CD14-positive monocyte (primary cell): ENCODE data around the gene CUL1. TPM values are rescaled to one million over a fixed set of nuclear protein-coding genes. Genes with fewer than 3 reads are reported as not detected.

Experiments
- DNase-seq, 3 donors: peaks; one replicate each; pipeline ENCODE4 v3.0.0-alpha.2; 2011 to 2022
- H2AFZ ChIP-seq: 2 replicates; pipeline ENCODE4 v1.6.0; 2012; ENCODE audit warnings: mild to moderate bottlenecking, low read depth, low read length, inconsistent platforms; ENCODE audit not compliant: insufficient read depth, poor library complexity, severe bottlenecking
- H3K27ac ChIP-seq, 2 donors: 1 replicate in 1 of 2; 2 replicates in 1 of 2; pipeline ENCODE4 v1.5.1; 2012 to 2013; ENCODE audit warnings: low read length in 2 of 2, control low read depth in 1 of 2, inconsistent platforms in 1 of 2, low read depth in 1 of 2, mild to moderate bottlenecking in 1 of 2
- H3K27me3 ChIP-seq, 2 donors: one replicate each; pipeline versions ENCODE4 v1.6.0 to v1.6.1; 2011 to 2013; ENCODE audit warnings: low read length in 2 of 2; ENCODE audit not compliant: control insufficient read depth in 2 of 2, insufficient read depth in 2 of 2
- H3K36me3 ChIP-seq, 2 donors: replicated peaks in 1 of 2; 1 replicate in 1 of 2; 2 replicates in 1 of 2; pipeline versions ENCODE4 v1.5.1 to v1.6.1; 2012 to 2013; ENCODE audit warnings: low read length in 2 of 2, control low read depth in 1 of 2, inconsistent platforms in 1 of 2, mild to moderate bottlenecking in 1 of 2; ENCODE audit not compliant: insufficient read depth in 2 of 2, control insufficient read depth in 1 of 2
- H3K4me1 ChIP-seq, 2 donors: 1 replicate in 1 of 2; 2 replicates in 1 of 2; pipeline versions ENCODE4 v1.5.1 to v1.6.1; 2012 to 2013; ENCODE audit warnings: low read length in 2 of 2, control low read depth in 1 of 2, inconsistent platforms in 1 of 2, mild to moderate bottlenecking in 1 of 2, moderate library complexity in 1 of 2; ENCODE audit not compliant: insufficient read depth in 2 of 2, control insufficient read depth in 1 of 2
- H3K4me2 ChIP-seq: replicated peaks from 2 replicates; pipeline ENCODE3; 2012; ENCODE audit warnings: low read length, moderate library complexity, mild to moderate bottlenecking; ENCODE audit not compliant: poor library complexity, severe bottlenecking; ENCODE audit errors: extremely low read depth
- H3K4me3 ChIP-seq, 3 experiments: fragments of 200-600 bp in 1 of 3; sonication (generic) in 1 of 3; replicated peaks in 1 of 3; 1 replicate in 2 of 3; 2 replicates in 1 of 3; pipeline ENCODE4 v1.5.1; 2011 to 2013; ENCODE audit warnings: low read length in 3 of 3, mild to moderate bottlenecking in 3 of 3, control low read depth in 2 of 3, low read depth in 2 of 3, inconsistent platforms in 1 of 3, moderate library complexity in 1 of 3
- H3K79me2 ChIP-seq: 2 replicates; pipeline ENCODE4 v1.6.0; 2012; ENCODE audit warnings: mild to moderate bottlenecking, control low read depth, inconsistent platforms, low read length, moderate library complexity; ENCODE audit not compliant: insufficient read depth
- H3K9ac ChIP-seq: 2 replicates; pipeline ENCODE4 v1.6.0; 2017; ENCODE audit warnings: low read length, mild to moderate bottlenecking; ENCODE audit not compliant: insufficient read depth, poor library complexity, severe bottlenecking
- H3K9me3 ChIP-seq, 2 donors: replicated peaks in 1 of 2; 1 replicate in 1 of 2; 2 replicates in 1 of 2; pipeline versions ENCODE4 v1.5.1 to v1.6.1; 2012 to 2013; ENCODE audit warnings: low read length in 2 of 2, control low read depth in 1 of 2; ENCODE audit not compliant: control insufficient read depth in 1 of 2, insufficient read depth in 1 of 2
- H4K20me1 ChIP-seq: 2 replicates; pipeline ENCODE4 v1.6.0; 2012; ENCODE audit warnings: mild to moderate bottlenecking, low read length, control low read depth, moderate library complexity; ENCODE audit not compliant: insufficient read depth
- H3K27ac Mint-ChIP-seq, 7 donors: one replicate each; pipeline ENCODE4 v1.8.0; 2020; ENCODE audit warnings: mild to moderate bottlenecking in 7 of 7, mixed read lengths in 7 of 7, moderate library complexity in 6 of 7, inconsistent platforms in 2 of 7
- H3K27me3 Mint-ChIP-seq, 3 donors: one replicate each; pipeline ENCODE4 v1.8.0; 2021 to 2022; ENCODE audit warnings: low read depth in 3 of 3, mild to moderate bottlenecking in 3 of 3, mixed read lengths in 3 of 3, moderate library complexity in 3 of 3, inconsistent platforms in 1 of 3
- H3K36me3 Mint-ChIP-seq, 2 donors: one replicate each; pipeline ENCODE4 v1.8.0; 2020; ENCODE audit warnings: mixed read lengths in 2 of 2, inconsistent platforms in 1 of 2, mild to moderate bottlenecking in 1 of 2
- H3K4me1 Mint-ChIP-seq: one replicate; pipeline ENCODE4 v1.8.0; 2020; ENCODE audit warnings: mild to moderate bottlenecking, mixed read lengths
- H3K4me3 Mint-ChIP-seq, 2 donors: one replicate each; pipeline ENCODE4 v1.8.0; 2020; ENCODE audit warnings: mild to moderate bottlenecking in 2 of 2, mixed read lengths in 2 of 2, moderate library complexity in 1 of 2
- H3K9me3 Mint-ChIP-seq, 7 donors: one replicate each; pipeline ENCODE4 v1.8.0; 2020 to 2022; ENCODE audit warnings: mixed read lengths in 7 of 7, mild to moderate bottlenecking in 6 of 7, moderate library complexity in 6 of 7, inconsistent platforms in 2 of 7
- CTCF ChIP-seq: fragments of 200-600 bp; IDR thresholded peaks from one replicate; pipeline ENCODE4 v1.8.0; 2022; ENCODE audit warnings: antibody characterized with exemption, mild to moderate bottlenecking
- WGBS: methylation state at CpG from one replicate; pipeline ENCODE4 v1.1.5; 2013; ENCODE audit warnings: missing lambda C conversion rate; ENCODE audit not compliant: insufficient coverage; 5-methylcytosine and 5-hydroxymethylcytosine counted together
- intact Hi-C, 2 donors: fragments of 100-400 bp; cut with micrococcal nuclease; formaldehyde crosslinking; loops; one replicate each; pipeline versions ENCODE4 v1.15.0 to v1.15.1; 2023
- polyA plus RNA-seq, 3 donors: library from polyadenylated mRNA; depleted of rRNA in 1 of 3; unstranded in 2 of 3; stranded (reverse) in 1 of 3; fragments of 300-500 nt in 2 of 3; fragments of >200 nt in 1 of 3; fragmentation: Illumina TruSeq in 2 of 3; gene quantifications; 1 replicate in 2 of 3; 2 replicates in 1 of 3; pipeline ENCODE4 v1.2.3, GENCODE V29; 2012 to 2021

CUL1 gene
- polyA plus RNA-seq, 3 donors = 22.8 to 32.6 (median 23.9) TPM

GRCh38 chr7:148813890-148814289 lies 115.2 kb downstream of the CUL1 start:
- no peak overlapping the region for H3K27ac Mint-ChIP-seq
- H3K4me1 Mint-ChIP-seq = no peaks in the 10 kb centered on the region
- intact Hi-C loops = no loop called here

DNA sequence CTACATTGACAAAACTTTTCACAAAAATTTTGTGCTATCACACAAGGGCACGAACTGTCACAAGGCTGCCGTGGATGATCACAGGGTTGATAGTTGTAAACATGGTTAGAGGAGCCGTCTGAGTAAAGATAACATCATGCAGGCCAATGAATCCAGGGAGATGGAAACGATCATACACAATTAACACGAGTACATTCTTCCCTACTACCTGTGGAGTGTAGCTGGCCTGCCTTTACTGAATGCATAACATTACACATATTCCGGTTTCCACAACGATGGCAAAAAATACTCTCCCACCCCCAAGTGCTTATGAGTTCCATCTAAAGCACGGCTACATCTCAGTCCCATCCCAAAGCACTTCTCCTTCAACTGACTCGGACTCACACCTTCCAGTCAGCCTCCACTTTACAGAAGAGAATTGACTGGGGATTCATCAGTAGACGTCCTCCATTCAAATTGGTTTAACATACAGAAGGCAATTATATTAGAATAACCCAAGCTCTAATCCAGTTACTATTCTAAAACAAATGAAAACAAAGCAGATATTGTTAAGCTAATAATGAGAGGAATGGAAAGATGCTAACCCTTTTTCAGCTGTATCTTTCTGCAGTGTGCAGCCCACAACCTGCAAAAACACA lies 116.3 kb downstream of the CUL1 start:
- 100% methylated on average over 6 of the region's 10 CpGs for WGBS
- peaks cover 41 to 97% of the 10 kb centered on the region in 2 donors for H3K36me3 ChIP-seq
- H3K9me3 ChIP-seq = no peaks in the 10 kb centered on the region
- H3K36me3 Mint-ChIP-seq = peaks cover 56 to 84% of the 10 kb centered on the region in 2 donors
- no peaks in the 10 kb centered on the region for H3K27me3 ChIP-seq
- no peak overlapping the region for H3K27ac ChIP-seq
- H3K27me3 Mint-ChIP-seq = no peaks in the 10 kb centered on the region
- no peak overlapping the region for H3K9ac ChIP-seq
- no peak overlapping the region for H3K27ac Mint-ChIP-seq
- no peak overlapping the region for H3K4me2 ChIP-seq
- H3K4me1 ChIP-seq = no peaks in the 10 kb centered on the region
- no peak for TF ChIP-seq CTCF
- intact Hi-C loops = no loop called here
- no peaks in the 10 kb centered on the region for H3K79me2 ChIP-seq
- H3K4me3 Mint-ChIP-seq = no peak overlapping the region
- H3K4me1 Mint-ChIP-seq = peaks cover under 1% of the 10 kb centered on the region
- H3K4me3 ChIP-seq = no peak overlapping the region
- no peak for DNase-seq
- H4K20me1 ChIP-seq = no peaks in the 10 kb centered on the region
- H2AFZ ChIP-seq = no peak overlapping the region
- no peaks in the 10 kb centered on the region for H3K9me3 Mint-ChIP-seq

More at GRCh38 chr7:148813890-148814289, 115.2 kb downstream of the CUL1 start:
- WGBS = 100% methylated on average over 5 of the region's 9 CpGs
- H3K27me3 ChIP-seq = no peaks in the 10 kb centered on the region
- H3K9me3 ChIP-seq = no peaks in the 10 kb centered on the region
- no peak overlapping the region for H3K9ac ChIP-seq
- H3K27ac ChIP-seq = no peak overlapping the region
- TF ChIP-seq CTCF = no peak
- H4K20me1 ChIP-seq = no peaks in the 10 kb centered on the region
- H3K4me3 ChIP-seq = no peak overlapping the region
- Mint-ChIP-seq H3K9me3 (no peaks in the 10 kb centered on the region), H3K4me3 (no peak overlapping the region), H3K27me3 (no peaks in the 10 kb centered on the region), H3K36me3 (peaks cover 58 to 84% of the 10 kb centered on the region in 2 donors)
- no peak for DNase-seq
- H3K4me1 ChIP-seq = no peaks in the 10 kb centered on the region
- no peak overlapping the region for H3K4me2 ChIP-seq
- H3K79me2 ChIP-seq = no peaks in the 10 kb centered on the region
- H2AFZ ChIP-seq = no peak overlapping the region
- peaks cover 41 to 100% of the 10 kb centered on the region in 2 donors for H3K36me3 ChIP-seq
